Measurements from ENCODE around the gene TRIM40. TPM values are rescaled to one million over a fixed set of nuclear protein-coding genes. Genes with fewer than 3 reads are reported as not detected.
"Not testable (repeated sequence)": the region's sequence is repeated elsewhere in the genome, so short reads cannot be mapped to it uniquely, and the experiment has no call there.

Gene TRIM40
- polyA plus RNA-seq, 4 donors: not detected

GRCh38 chr6:30162265-30163089, 26.5 kb downstream of the TRIM40 start:
- no peak for DNase-seq (ENCODE audit: low read depth in 4 of 4, low spot score in 3 of 4)

DNA sequence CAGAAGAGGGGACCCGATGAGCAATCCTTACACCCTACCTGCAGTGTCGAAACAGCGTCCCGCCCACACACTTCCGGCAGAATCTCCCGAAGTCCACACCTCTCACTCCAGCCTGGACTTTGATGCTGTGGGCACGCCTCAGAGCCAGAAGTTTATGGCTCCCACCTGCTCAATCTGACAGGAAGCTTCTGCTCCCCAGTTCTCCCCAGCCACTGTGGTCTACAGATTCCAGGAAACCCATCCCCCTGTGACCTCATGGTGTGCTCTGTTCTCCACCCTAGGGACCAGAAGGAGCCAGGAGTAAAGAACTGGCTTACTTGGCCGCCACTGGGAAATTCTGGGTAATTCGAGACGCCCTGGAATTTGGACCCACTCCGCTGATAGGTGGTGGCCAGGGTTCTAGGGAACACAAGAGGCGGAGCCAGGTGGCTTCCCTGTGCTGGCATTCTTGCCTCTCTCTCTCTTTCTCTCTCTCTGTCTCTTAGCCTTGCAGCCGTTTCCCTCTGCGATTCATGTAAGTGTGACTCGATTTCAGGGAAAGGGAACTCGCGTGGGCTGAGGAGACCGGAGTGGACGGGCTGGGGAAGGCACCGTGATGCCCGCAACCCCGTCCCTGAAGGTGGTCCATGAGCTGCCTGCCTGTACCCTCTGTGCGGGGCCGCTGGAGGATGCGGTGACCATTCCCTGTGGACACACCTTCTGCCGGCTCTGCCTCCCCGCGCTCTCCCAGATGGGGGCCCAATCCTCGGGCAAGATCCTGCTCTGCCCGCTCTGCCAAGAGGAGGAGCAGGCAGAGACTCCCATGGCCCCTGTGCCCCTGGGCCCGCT, 27.4 kb downstream of the TRIM40 start, which contains the start of gene TRIM15:
TRIM15 (plus strand) TSS at position 457 of the 828 bp plus-strand sequence; CDS start at position 596, 139 bp downstream.
- no peak for DNase-seq (ENCODE audit: low read depth in 4 of 4, low spot score in 3 of 4)

- DNase-seq (ENCODE audit: low read depth in 4 of 4, low spot score in 3 of 4): no peak
Measured at GRCh38 chr6:30163918-30164654, 28.1 kb downstream of the TRIM40 start.

GRCh38 chr6:30164714-30165113, 28.8 kb downstream of the TRIM40 start:
- DNase-seq (ENCODE audit: low read depth in 4 of 4, low spot score in 3 of 4): no peak

- not testable (repeated sequence) for DNase-seq (ENCODE audit: low read depth in 4 of 4, low spot score in 3 of 4)
Measured at GRCh38 chr6:30165238-30165637, 29.3 kb downstream of the TRIM40 start.

DNA sequence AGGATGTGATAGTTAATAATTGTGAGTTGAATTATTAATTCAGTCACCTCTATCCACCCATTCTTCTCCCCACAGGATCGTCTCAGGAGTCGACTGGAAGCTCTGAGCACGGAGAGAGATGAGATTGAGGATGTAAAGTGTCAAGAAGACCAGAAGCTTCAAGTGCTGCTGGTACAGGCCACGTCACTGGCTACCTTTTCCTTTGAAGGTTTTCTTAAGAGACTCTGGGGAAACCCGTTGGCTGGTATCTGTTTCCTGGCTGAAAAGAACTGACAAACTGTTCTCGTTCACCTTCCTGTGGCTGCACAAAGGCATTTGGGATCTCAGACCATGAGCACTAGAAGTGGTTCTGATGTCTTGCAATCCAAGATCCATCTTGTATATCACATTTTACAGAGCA, 31.2 kb downstream of the TRIM40 start:
- DNase-seq (ENCODE audit: low read depth in 4 of 4, low spot score in 3 of 4): no peak

- no peak for DNase-seq (ENCODE audit: low read depth in 4 of 4, low spot score in 3 of 4)
Measured at GRCh38 chr6:30168741-30169140, 32.8 kb downstream of the TRIM40 start.

GRCh38 chr6:30169658-30170614, 34.0 kb downstream of the TRIM40 start:
- no peak for DNase-seq (ENCODE audit: low read depth in 4 of 4, low spot score in 3 of 4)

DNA sequence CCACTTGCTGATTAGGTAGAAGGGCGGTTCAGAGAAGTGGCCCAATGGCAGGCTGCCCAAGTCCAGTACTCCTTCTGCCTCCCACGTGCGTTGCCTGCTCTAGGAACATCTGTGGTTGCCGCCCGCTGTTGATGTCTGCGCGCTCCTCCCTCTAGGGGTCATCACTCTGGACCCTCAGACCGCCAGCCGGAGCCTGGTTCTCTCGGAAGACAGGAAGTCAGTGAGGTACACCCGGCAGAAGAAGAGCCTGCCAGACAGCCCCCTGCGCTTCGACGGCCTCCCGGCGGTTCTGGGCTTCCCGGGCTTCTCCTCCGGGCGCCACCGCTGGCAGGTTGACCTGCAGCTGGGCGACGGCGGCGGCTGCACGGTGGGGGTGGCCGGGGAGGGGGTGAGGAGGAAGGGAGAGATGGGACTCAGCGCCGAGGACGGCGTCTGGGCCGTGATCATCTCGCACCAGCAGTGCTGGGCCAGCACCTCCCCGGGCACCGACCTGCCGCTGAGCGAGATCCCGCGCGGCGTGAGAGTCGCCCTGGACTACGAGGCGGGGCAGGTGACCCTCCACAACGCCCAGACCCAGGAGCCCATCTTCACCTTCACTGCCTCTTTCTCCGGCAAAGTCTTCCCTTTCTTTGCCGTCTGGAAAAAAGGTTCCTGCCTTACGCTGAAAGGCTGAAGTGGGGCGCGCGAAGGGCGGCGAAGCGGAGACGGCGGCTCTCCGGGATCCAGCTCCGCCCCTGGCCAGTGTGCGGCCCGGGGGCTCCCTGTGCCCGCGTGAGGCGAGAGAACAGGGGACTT, 35.9 kb downstream of the TRIM40 start:
- DNase-seq (ENCODE audit: low read depth in 4 of 4, low spot score in 3 of 4): no peak

GRCh38 chr6:30172681-30173080, 36.7 kb downstream of the TRIM40 start:
- DNase-seq (ENCODE audit: low read depth in 4 of 4, low spot score in 3 of 4): no peak

DNA sequence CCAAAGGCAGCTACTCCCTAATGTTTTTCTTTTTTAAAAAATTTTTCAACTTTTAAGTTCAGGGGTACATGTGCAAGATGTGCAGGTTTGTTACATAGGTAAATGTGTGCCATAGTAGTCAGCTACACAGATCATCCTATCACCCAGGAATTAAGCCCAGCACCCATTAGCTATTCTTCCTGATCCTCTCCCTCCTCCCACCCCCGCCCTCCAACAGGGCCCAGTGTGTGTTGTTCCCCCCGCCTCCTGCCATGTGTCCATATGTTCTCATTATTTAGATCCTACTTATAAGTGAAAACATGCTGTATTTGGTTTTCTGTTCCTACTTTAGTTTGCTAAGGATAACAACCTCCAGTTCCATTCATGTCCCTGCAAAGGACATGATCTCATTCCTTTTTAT, 39.8 kb downstream of the TRIM40 start:
- no peak for DNase-seq (ENCODE audit: low read depth in 4 of 4, low spot score in 3 of 4)

DNA sequence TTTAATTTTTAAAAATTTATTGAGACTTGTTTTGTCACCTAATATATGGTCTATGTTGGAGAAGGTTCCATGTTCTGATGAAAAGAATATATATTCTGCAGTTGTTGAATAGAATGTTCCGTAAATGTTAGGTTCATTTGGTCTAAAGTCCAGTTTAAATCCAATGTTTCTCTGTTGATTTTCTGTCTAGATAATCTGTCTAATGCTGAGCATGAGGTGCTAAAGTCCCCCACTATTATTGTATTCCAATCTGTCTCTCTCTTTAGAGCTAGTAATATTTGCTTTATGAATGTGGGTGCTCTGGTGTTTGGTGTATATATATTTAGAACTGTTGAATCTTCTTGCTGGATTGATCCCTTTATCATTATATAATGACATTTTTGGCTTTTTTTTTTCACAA, 42.9 kb downstream of the TRIM40 start:
- no peak for DNase-seq (ENCODE audit: low read depth in 4 of 4, low spot score in 3 of 4)

GRCh38 chr6:30180145-30180544, 44.2 kb downstream of the TRIM40 start:
- no peak for DNase-seq (ENCODE audit: low read depth in 4 of 4, low spot score in 3 of 4)

GRCh38 chr6:30184417-30185031, 48.6 kb downstream of the TRIM40 start:
- no peak for DNase-seq (ENCODE audit: low read depth in 4 of 4, low spot score in 3 of 4)

- no peak for DNase-seq (ENCODE audit: low read depth in 4 of 4, low spot score in 3 of 4)
Measured at GRCh38 chr6:30185846-30186484, 50.0 kb downstream of the TRIM40 start.

DNA sequence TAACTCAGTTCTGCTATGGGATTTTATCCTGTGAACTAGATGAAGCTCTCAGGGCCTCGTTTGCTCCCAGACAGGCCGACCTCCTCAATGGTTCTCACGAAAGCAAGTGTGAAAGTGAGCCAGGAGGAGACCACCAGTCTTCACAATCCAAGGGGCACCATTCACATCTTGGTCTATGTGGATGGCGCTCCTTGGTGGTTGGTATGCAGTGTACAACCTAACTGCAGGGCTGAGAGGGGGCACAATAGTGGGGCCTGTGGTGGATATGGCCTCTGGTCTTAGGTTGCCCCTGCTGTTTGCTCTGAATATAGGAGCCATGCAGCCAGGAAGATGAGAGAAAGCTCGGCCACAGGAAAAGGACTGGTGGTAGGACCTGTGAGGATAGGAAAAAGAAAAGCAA, 52.6 kb downstream of the TRIM40 start:
- no peak for DNase-seq (ENCODE audit: low read depth in 4 of 4, low spot score in 3 of 4)

DNA sequence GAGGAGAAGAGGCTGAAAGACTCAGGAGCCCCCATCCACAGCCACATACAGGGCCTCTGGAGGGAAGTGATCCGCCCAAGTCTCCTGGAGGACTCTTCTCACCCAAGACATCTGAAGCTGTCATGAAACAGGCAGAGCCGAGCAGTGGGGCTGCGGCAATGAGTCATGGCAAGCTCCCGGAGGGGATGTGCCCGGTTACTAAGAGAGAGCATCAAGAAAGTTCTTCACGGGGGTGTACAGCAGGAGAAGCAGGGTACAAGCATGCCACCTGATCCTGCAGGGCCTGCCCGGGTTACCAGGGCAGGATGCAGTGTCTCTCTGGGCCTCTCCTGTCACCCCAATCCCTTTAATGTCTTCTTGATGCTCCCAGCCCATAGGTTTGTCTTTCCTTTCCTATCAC, 56.1 kb downstream of the TRIM40 start:
- no peak for DNase-seq (ENCODE audit: low read depth in 4 of 4, low spot score in 3 of 4)
